HepG2 (cell line): Measurements from ENCODE around the gene KRTAP12-4.

ENCODE experiments used
- CSRNP2 ChIP-seq: sonication (generic); formaldehyde crosslinking; conservative IDR thresholded peaks from 2 replicates; pipeline ENCODE4 v1.8.0; 2022; ENCODE audit warnings: low read depth, missing genetic modification reagents
- MYC ChIP-seq: sonication (generic); formaldehyde crosslinking; IDR thresholded peaks from 2 replicates; pipeline ENCODE4 v1.9.0; 2021; ENCODE audit warnings: missing genetic modification reagents, borderline replicate concordance
- TF ChIP-seq, protein P1 (sequence below): sonication (generic); formaldehyde crosslinking; IDR thresholded peaks from 2 replicates; pipeline ENCODE4 v1.5.0; 2020; ENCODE audit warnings: mild to moderate bottlenecking, missing genetic modification reagents, moderate library complexity

GRCh38 chr21:44653123-44653522, 1.3 kb downstream of the KRTAP12-4 start:
- TF ChIP-seq CSRNP2 (CRISPR knock-in tag): no peak
- no peak for TF ChIP-seq MYC (CRISPR knock-in tag)
- TF ChIP-seq, protein P1, sequence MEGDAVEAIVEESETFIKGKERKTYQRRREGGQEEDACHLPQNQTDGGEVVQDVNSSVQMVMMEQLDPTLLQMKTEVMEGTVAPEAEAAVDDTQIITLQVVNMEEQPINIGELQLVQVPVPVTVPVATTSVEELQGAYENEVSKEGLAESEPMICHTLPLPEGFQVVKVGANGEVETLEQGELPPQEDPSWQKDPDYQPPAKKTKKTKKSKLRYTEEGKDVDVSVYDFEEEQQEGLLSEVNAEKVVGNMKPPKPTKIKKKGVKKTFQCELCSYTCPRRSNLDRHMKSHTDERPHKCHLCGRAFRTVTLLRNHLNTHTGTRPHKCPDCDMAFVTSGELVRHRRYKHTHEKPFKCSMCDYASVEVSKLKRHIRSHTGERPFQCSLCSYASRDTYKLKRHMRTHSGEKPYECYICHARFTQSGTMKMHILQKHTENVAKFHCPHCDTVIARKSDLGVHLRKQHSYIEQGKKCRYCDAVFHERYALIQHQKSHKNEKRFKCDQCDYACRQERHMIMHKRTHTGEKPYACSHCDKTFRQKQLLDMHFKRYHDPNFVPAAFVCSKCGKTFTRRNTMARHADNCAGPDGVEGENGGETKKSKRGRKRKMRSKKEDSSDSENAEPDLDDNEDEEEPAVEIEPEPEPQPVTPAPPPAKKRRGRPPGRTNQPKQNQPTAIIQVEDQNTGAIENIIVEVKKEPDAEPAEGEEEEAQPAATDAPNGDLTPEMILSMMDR (CRISPR knock-in tag): no peak
